Mesendoderm (in vitro differentiated cells): Measurements from ENCODE around the gene KDR.

Experiments used
- DNase-seq: peaks from one replicate; pipeline ENCODE4 v3.0.0; 2013
- H2AK5ac ChIP-seq: 2 replicates; pipeline ENCODE4 v1.6.1; 2013; ENCODE audit warnings: low read length, inconsistent platforms
- H2BK120ac ChIP-seq: 2 replicates; pipeline ENCODE4 v1.6.1; 2013; ENCODE audit warnings: low read depth, mild to moderate bottlenecking, low read length, moderate library complexity, mixed read lengths
- H2BK15ac ChIP-seq: replicated peaks from 2 replicates; pipeline ENCODE4 v1.6.1; 2013; ENCODE audit warnings: low read depth, mild to moderate bottlenecking, moderate library complexity
- H2BK5ac ChIP-seq: 2 replicates; pipeline ENCODE4 v1.6.1; 2013; ENCODE audit warnings: low read length, inconsistent platforms
- H3K18ac ChIP-seq: 2 replicates; pipeline ENCODE4 v1.6.1; 2013; ENCODE audit warnings: mild to moderate bottlenecking, low read length, mixed read lengths
- H3K23ac ChIP-seq: one replicate; pipeline ENCODE4 v1.6.1; 2013; ENCODE audit warnings: low read length
- H3K27ac ChIP-seq: 2 replicates; pipeline ENCODE4 v1.5.1; 2013; ENCODE audit warnings: low read depth, mild to moderate bottlenecking, inconsistent platforms, low read length, moderate library complexity
- H3K27me3 ChIP-seq: 2 replicates; pipeline ENCODE4 v1.6.1; 2013; ENCODE audit warnings: low read length, control low read depth, mild to moderate bottlenecking, inconsistent platforms; ENCODE audit not compliant: insufficient read depth, poor library complexity
- H3K36me3 ChIP-seq: 2 replicates; pipeline ENCODE4 v1.6.1; 2013; ENCODE audit warnings: low read length, inconsistent platforms; ENCODE audit not compliant: control insufficient read depth, insufficient read depth
- H3K4ac ChIP-seq: one replicate; pipeline ENCODE4 v1.6.1; 2013; ENCODE audit warnings: low read depth, mild to moderate bottlenecking, low read length, moderate library complexity
- H3K4me1 ChIP-seq: 2 replicates; pipeline ENCODE4 v1.6.1; 2013; ENCODE audit warnings: low read depth, low read length, inconsistent platforms; ENCODE audit not compliant: control insufficient read depth
- H3K4me2 ChIP-seq: 2 replicates; pipeline ENCODE4 v1.6.1; 2013; ENCODE audit warnings: low read length
- H3K4me3 ChIP-seq: 2 replicates; pipeline ENCODE4 v1.5.1; 2013; ENCODE audit warnings: mild to moderate bottlenecking, low read length
- H3K56ac ChIP-seq: one replicate; pipeline ENCODE4 v1.6.1; 2013; ENCODE audit warnings: low read length
- H3K79me1 ChIP-seq: 2 replicates; pipeline ENCODE4 v1.6.1; 2013; ENCODE audit warnings: low read length, inconsistent platforms
- H3K79me2 ChIP-seq: 2 replicates; pipeline ENCODE4 v1.6.1; 2013; ENCODE audit warnings: mild to moderate bottlenecking, low read length; ENCODE audit not compliant: control insufficient read depth, insufficient read depth
- H3K9ac ChIP-seq: 2 replicates; pipeline ENCODE4 v1.6.1; 2013; ENCODE audit warnings: low read length, inconsistent platforms
- H4K5ac ChIP-seq: one replicate; pipeline ENCODE4 v1.6.1; 2013; ENCODE audit warnings: low read length
- H4K8ac ChIP-seq: one replicate; pipeline ENCODE4 v1.6.1; 2013; ENCODE audit warnings: low read depth, mild to moderate bottlenecking, control low read depth, low read length, moderate library complexity
- WGBS: extraction: QIAGEN DNeasy Blood & Tissue Kit; methylation state at CpG from one replicate; pipeline ENCODE4 v1.1.7; 2013; ENCODE audit warnings: low lambda C conversion rate, missing lambda C conversion rate; ENCODE audit not compliant: insufficient coverage; ENCODE audit errors: extremely low coverage; 5-methylcytosine and 5-hydroxymethylcytosine counted together

The KDR gene

DNA sequence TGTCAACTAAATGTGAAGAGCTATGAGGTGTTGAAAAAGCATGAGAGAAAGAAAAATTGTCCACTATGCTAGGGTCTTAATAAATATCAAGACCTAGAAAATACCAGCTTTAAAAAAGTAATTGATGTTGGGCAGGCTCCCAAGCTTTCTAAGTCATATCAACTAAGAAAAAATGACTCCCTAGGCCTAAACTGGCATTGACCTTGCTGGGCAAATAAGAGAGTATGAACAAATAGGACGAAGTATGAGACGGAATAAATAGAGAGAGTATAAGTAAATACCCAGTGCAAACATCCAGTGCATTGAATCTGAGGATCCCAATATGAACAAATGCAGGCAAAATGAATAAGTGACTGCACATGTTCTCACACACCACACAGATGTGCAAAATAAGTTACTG, 3.2 kb downstream of the KDR start:
- no peak for DNase-seq
- Histone ChIP-seq H2BK5ac (no peak overlapping the region), H3K79me1 (no peaks in the 10 kb centered on the region), H2BK120ac (no peak overlapping the region), H3K36me3 (no peaks in the 10 kb centered on the region), H3K4me2 (no peak overlapping the region), H3K4ac (no peak overlapping the region), H3K56ac (no peak overlapping the region), H2AK5ac (no peak overlapping the region), H2BK15ac (no peak overlapping the region), H3K23ac (no peak overlapping the region), H3K27ac (no peak overlapping the region), H4K5ac (no peak overlapping the region), H3K4me1 (no peaks in the 10 kb centered on the region), H4K8ac (no peak overlapping the region), H3K9ac (no peak overlapping the region), H3K18ac (no peak overlapping the region), H3K27me3 (no peaks in the 10 kb centered on the region), H3K79me2 (peaks cover 41% of the 10 kb centered on the region), H3K4me3 (no peak overlapping the region)
- WGBS: no CpG with 5 or more reads among the region's 2 CpGs

DNA sequence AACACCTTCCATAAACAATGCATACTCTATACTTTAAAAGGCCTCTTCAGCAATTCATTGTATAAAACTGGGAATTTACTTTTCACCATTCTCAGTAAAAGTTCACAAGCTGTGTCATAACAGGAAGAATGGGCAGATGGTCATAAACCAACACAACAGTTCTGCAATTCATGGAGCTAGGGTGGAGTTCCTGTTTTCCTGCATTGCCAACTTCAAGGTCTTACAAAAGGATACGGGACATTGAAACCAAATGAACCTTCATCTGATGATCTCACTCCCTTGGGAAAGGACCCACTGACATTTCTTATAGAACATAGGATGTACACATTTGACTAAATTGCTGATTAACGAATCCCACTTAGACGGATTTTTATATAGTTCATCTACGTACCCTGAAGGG, 4.1 kb downstream of the KDR start:
- H4K8ac ChIP-seq: no peak overlapping the region
- H2AK5ac ChIP-seq: no peak overlapping the region
- H3K4ac ChIP-seq: no peak overlapping the region
- H2BK5ac ChIP-seq: no peak overlapping the region
- no peak overlapping the region for H3K56ac ChIP-seq
- H3K9ac ChIP-seq: no peak overlapping the region
- DNase-seq: no peak
- H3K4me2 ChIP-seq: no peak overlapping the region
- H3K4me3 ChIP-seq: no peak overlapping the region
- H3K18ac ChIP-seq: no peak overlapping the region
- peaks cover 2% of the 10 kb centered on the region for H3K4me1 ChIP-seq
- no CpG with 5 or more reads among the region's 4 CpGs for WGBS
- no peaks in the 10 kb centered on the region for H3K79me1 ChIP-seq
- no peaks in the 10 kb centered on the region for H3K36me3 ChIP-seq
- no peak overlapping the region for H4K5ac ChIP-seq
- H2BK15ac ChIP-seq: no peak overlapping the region
- H3K79me2 ChIP-seq: peaks cover 41% of the 10 kb centered on the region
- H3K23ac ChIP-seq: no peak overlapping the region
- no peaks in the 10 kb centered on the region for H3K27me3 ChIP-seq
- H3K27ac ChIP-seq: no peak overlapping the region
- no peak overlapping the region for H2BK120ac ChIP-seq

DNA sequence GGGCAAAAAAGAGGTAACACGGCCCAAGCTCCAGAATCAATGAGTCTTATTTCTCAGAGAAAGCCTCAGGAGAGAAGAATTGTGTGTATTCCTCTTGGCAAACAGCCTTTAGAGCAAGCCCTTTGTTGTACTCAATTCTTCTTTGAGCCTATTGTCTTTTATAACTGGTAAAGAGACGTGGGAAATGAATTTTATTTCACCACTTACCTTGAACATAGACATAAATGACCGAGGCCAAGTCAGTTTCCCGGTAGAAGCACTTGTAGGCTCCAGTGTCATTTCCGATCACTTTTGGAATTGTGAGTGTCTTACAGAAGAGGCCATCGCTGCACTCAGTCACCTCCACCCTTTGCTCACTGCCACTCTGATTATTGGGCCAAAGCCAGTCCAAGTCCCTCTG, 7.0 kb downstream of the KDR start:
- no peak overlapping the region for H2AK5ac ChIP-seq
- H3K36me3 ChIP-seq: no peaks in the 10 kb centered on the region
- no peak overlapping the region for H2BK120ac ChIP-seq
- H3K4me1 ChIP-seq: peaks cover 2% of the 10 kb centered on the region
- no peak overlapping the region for H3K4ac ChIP-seq
- no peak overlapping the region for H3K23ac ChIP-seq
- H3K4me2 ChIP-seq: no peak overlapping the region
- WGBS: no CpG with 5 or more reads among the region's 6 CpGs
- H3K9ac ChIP-seq: no peak overlapping the region
- no peak overlapping the region for H4K5ac ChIP-seq
- H3K27ac ChIP-seq: no peak overlapping the region
- H3K56ac ChIP-seq: no peak overlapping the region
- peaks cover 24% of the 10 kb centered on the region for H3K79me2 ChIP-seq
- H2BK15ac ChIP-seq: no peak overlapping the region
- H2BK5ac ChIP-seq: no peak overlapping the region
- H4K8ac ChIP-seq: no peak overlapping the region
- no peak overlapping the region for H3K18ac ChIP-seq
- no peak overlapping the region for H3K4me3 ChIP-seq
- DNase-seq: no peak
- no peaks in the 10 kb centered on the region for H3K27me3 ChIP-seq
- no peaks in the 10 kb centered on the region for H3K79me1 ChIP-seq

DNA sequence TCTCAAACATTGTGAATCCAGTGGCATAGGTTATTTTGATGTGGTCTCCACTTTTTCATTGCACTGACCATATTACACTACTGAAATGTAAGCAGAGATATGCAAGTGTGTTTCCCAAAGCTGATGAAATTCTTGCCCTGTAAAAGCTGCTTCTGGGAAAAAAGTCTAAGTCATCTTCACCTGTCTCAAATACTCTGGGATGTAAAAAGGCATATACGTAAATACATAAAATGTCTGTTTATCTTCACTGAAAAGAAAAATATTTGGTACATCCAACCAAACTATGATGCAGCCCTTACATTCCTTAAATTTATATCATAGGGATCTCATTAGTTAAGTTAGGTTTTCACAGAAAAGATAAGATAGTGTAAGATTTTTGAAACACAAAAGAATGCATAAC, 7.9 kb downstream of the KDR start:
- H4K8ac ChIP-seq: no peak overlapping the region
- no peak for DNase-seq
- H2BK15ac ChIP-seq: no peak overlapping the region
- H3K4ac ChIP-seq: no peak overlapping the region
- H3K4me3 ChIP-seq: no peak overlapping the region
- no peaks in the 10 kb centered on the region for H3K79me1 ChIP-seq
- H2BK120ac ChIP-seq: no peak overlapping the region
- H3K9ac ChIP-seq: no peak overlapping the region
- H3K18ac ChIP-seq: peak overlapping the region; percentile 87
- H3K36me3 ChIP-seq: no peaks in the 10 kb centered on the region
- H2BK5ac ChIP-seq: no peak overlapping the region
- H3K27me3 ChIP-seq: no peaks in the 10 kb centered on the region
- no peak overlapping the region for H4K5ac ChIP-seq
- H3K79me2 ChIP-seq: peaks cover 17% of the 10 kb centered on the region
- peaks cover 2% of the 10 kb centered on the region for H3K4me1 ChIP-seq
- no peak overlapping the region for H3K56ac ChIP-seq
- H3K4me2 ChIP-seq: no peak overlapping the region
- H3K23ac ChIP-seq: no peak overlapping the region
- no peak overlapping the region for H2AK5ac ChIP-seq
- H3K27ac ChIP-seq: no peak overlapping the region
- WGBS: no CpG with 5 or more reads among the region's 1 CpG

DNA sequence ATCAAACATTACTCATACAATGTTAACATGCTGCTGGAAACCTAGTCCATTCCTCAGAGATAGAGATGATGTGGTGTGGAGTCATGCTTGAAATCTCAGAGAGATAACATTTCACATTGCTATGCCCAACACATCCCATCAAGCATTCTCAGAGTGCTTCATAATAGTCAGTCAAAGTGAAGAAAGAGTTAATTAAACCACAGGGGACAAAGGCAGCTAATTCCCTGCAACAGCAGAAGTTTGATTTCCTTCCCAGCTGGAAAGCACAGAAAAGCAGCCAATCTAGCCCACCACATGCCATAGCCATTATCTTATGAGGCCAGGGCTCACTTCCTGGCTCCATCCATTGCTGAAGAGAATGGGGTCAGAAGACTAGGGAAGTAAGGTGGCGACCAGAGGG, 8.9 kb downstream of the KDR start:
- H4K5ac ChIP-seq: no peak overlapping the region
- no peak overlapping the region for H3K18ac ChIP-seq
- peaks cover 11% of the 10 kb centered on the region for H3K79me2 ChIP-seq
- DNase-seq: peak; percentile 87
- H3K27me3 ChIP-seq: no peaks in the 10 kb centered on the region
- H3K4me1 ChIP-seq: peaks cover 2% of the 10 kb centered on the region
- no peak overlapping the region for H3K9ac ChIP-seq
- no peak overlapping the region for H3K4me3 ChIP-seq
- no peak overlapping the region for H2BK15ac ChIP-seq
- no peak overlapping the region for H3K23ac ChIP-seq
- H2BK120ac ChIP-seq: no peak overlapping the region
- H3K79me1 ChIP-seq: no peaks in the 10 kb centered on the region
- WGBS: no CpG with 5 or more reads among the region's 1 CpG
- H4K8ac ChIP-seq: no peak overlapping the region
- no peak overlapping the region for H3K4ac ChIP-seq
- no peak overlapping the region for H2BK5ac ChIP-seq
- no peak overlapping the region for H3K56ac ChIP-seq
- H3K36me3 ChIP-seq: no peaks in the 10 kb centered on the region
- no peak overlapping the region for H3K27ac ChIP-seq
- no peak overlapping the region for H3K4me2 ChIP-seq
- H2AK5ac ChIP-seq: no peak overlapping the region

DNA sequence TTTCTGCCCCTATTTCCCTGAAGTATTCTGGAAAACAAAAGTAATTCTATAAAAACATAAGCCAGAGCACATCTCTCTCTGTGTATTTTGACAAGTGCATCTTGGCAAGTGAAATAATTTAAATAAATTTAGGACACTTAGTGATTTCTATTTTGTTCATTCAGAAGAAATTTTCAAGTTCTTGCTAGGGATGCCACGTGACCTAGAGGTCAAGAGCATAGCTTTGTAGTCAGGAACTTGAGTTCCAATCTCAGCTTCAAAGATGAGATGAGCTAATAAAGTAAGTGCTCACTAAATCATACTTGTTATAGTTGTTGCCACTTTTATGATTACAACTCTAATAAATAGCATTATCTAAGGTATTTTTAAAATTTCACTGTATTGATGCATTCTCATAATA, 13.8 kb downstream of the KDR start:
- Histone ChIP-seq H4K5ac (no peak overlapping the region), H3K4me2 (no peak overlapping the region), H3K36me3 (peaks cover 6% of the 10 kb centered on the region)

More for the DNA sequence above, 13.8 kb downstream of the KDR start:
- Histone ChIP-seq H3K56ac (no peak overlapping the region), H3K9ac (no peak overlapping the region), H2AK5ac (no peak overlapping the region), H2BK120ac (no peak overlapping the region), H2BK5ac (no peak overlapping the region), H4K8ac (no peak overlapping the region), H3K18ac (no peak overlapping the region), H2BK15ac (no peak overlapping the region), H3K23ac (no peak overlapping the region), H3K79me2 (no peaks in the 10 kb centered on the region), H3K4ac (no peak overlapping the region), H3K4me3 (no peak overlapping the region), H3K79me1 (no peaks in the 10 kb centered on the region), H3K4me1 (no peaks in the 10 kb centered on the region), H3K27ac (no peak overlapping the region), H3K27me3 (no peaks in the 10 kb centered on the region)
- WGBS: no CpG with 5 or more reads among the region's 1 CpG
- DNase-seq: no peak
